Upper lobe of left lung (tissue), 4 donors: Measurements from ENCODE around the gene PRSS36.

ENCODE experiments used
- EP300 ChIP-seq, 4 donors: sonication (generic); formaldehyde crosslinking; IDR thresholded peaks; one replicate each; pipeline ENCODE4 v1.5.1; 2017; ENCODE audit warnings: antibody characterized with exemption in 4 of 4, control low read depth in 2 of 4
- POLR2A ChIP-seq, 4 donors: fragments of 450-650 bp; IDR thresholded peaks; one replicate each; pipeline ENCODE4 v1.5.1; 2016 to 2017; ENCODE audit warnings: antibody characterized with exemption in 4 of 4, mild to moderate bottlenecking in 2 of 4
- TF ChIP-seq, protein P1 (sequence below), 6 experiments: fragments of 450-650 bp in 4 of 6; fragments of 200-600 bp in 2 of 6; sonication (generic) in 2 of 6; IDR thresholded peaks; one replicate each; pipeline ENCODE4 v1.5.1; 2016 to 2019; ENCODE audit warnings: antibody characterized with exemption in 6 of 6

GRCh38 chr16:31117384-31118222 is 32.3 kb downstream of the PRSS36 start, which contains the start of gene KAT8:
- TF ChIP-seq, protein P1, sequence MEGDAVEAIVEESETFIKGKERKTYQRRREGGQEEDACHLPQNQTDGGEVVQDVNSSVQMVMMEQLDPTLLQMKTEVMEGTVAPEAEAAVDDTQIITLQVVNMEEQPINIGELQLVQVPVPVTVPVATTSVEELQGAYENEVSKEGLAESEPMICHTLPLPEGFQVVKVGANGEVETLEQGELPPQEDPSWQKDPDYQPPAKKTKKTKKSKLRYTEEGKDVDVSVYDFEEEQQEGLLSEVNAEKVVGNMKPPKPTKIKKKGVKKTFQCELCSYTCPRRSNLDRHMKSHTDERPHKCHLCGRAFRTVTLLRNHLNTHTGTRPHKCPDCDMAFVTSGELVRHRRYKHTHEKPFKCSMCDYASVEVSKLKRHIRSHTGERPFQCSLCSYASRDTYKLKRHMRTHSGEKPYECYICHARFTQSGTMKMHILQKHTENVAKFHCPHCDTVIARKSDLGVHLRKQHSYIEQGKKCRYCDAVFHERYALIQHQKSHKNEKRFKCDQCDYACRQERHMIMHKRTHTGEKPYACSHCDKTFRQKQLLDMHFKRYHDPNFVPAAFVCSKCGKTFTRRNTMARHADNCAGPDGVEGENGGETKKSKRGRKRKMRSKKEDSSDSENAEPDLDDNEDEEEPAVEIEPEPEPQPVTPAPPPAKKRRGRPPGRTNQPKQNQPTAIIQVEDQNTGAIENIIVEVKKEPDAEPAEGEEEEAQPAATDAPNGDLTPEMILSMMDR (IDR thresholded peaks at IDR 0.05), result peak in 2 of 6 experiments; percentile 7 to 16
- TF ChIP-seq EP300 (IDR thresholded peaks at IDR 0.05) (peak in 3 of 4 donors; percentile 26 to 71 (median 46)), POLR2A (IDR thresholded peaks at IDR 0.05) (peak in 3 of 4 donors; percentile 53 to 95 (median 93))
